ENCODE results near the gene OR10H5.

Gene OR10H5

GRCh38 chr19:15850385-15850784 is 62.9 kb downstream of the OR10H5 start:
- no peak for DNase-seq
